Measurements from ENCODE around the gene METTL26.

Gene METTL26

GRCh38 chr16:636206-637080 is at the start of gene METTL26:
METTL26 (minus strand) TSS chr16:636305; CDS start chr16:636290, 15 bp downstream.
- DNase-seq, result peak; percentile 66 to 99 (median 96)

GRCh38 chr16:684961-685696 is 49.0 kb upstream of the METTL26 start:
- DNase-seq, result no peak

- DNase-seq, result peak; percentile 67 to 97 (median 94)
Measured at GRCh38 chr16:684071-684794, 48.1 kb upstream of the METTL26 start, which contains the start of gene JMJD8. JMJD8 (minus strand) TSS chr16:684334; CDS start chr16:684319, 15 bp downstream.

- no peak for DNase-seq
Measured at GRCh38 chr16:683396-684070, 47.4 kb upstream of the METTL26 start.

GRCh38 chr16:682493-683395 is 46.6 kb upstream of the METTL26 start:
- DNase-seq, result no peak

- peak in 1 of 58 donors; percentile 20 for DNase-seq
Measured at GRCh38 chr16:681746-682427, 45.8 kb upstream of the METTL26 start.

- DNase-seq, result peak in 4 of 58 donors; percentile 25 to 39 (median 32)
Measured at GRCh38 chr16:680967-681745, 45.1 kb upstream of the METTL26 start.

- DNase-seq, result no peak
Measured at GRCh38 chr16:680625-680945, 44.5 kb upstream of the METTL26 start.

GRCh38 chr16:679814-680624 is 43.9 kb upstream of the METTL26 start, which contains the start of gene STUB1:
STUB1 (plus strand) TSS chr16:680410; CDS start chr16:680526, 116 bp downstream.
- peak in 56 of 58 donors; percentile 53 to 97 (median 86) for DNase-seq

GRCh38 chr16:678858-679813 is 43.0 kb upstream of the METTL26 start:
- DNase-seq, result peak in 39 of 58 donors; percentile 22 to 82 (median 67)

GRCh38 chr16:678209-678857 is 42.2 kb upstream of the METTL26 start:
- DNase-seq, result no peak

GRCh38 chr16:677316-678190 is 41.4 kb upstream of the METTL26 start:
- DNase-seq, result no peak

- DNase-seq, result no peak
Measured at GRCh38 chr16:676913-677312, 40.8 kb upstream of the METTL26 start.

GRCh38 chr16:676565-676902 is 40.4 kb upstream of the METTL26 start:
- DNase-seq, result no peak
